ENCODE measurements around the gene TCF3.

GRCh38 chr19:1575323-1576241, 76.8 kb downstream of the TCF3 start:
- TF ChIP-seq POLR2A (IDR thresholded peaks at IDR 0.05) (no peak), CTCF (IDR thresholded peaks at IDR 0.05) (no peak), POLR2AphosphoS5 (IDR thresholded peaks at IDR 0.05) (no peak)
